ENCODE measurements around the gene CIDEA.
"Not testable (repeated sequence)": the region's sequence is repeated elsewhere in the genome, so short reads cannot be mapped to it uniquely, and the experiment has no call there.

CIDEA gene

GRCh38 chr18:12254136-12254819, at the start of gene CIDEA:
Gene CIDEA, plus strand, starts transcription at chr18:12254361. Its CDS starts 23 bp downstream, at chr18:12254384.
- DNase-seq: no peak

- not testable (repeated sequence) for DNase-seq
Measured at GRCh38 chr18:12208296-12209153, 45.6 kb upstream of the CIDEA start.

GRCh38 chr18:12212308-12212707, 41.9 kb upstream of the CIDEA start:
- DNase-seq: not testable (repeated sequence)

GRCh38 chr18:12214296-12215005, 39.7 kb upstream of the CIDEA start:
- DNase-seq: not testable (repeated sequence)

GRCh38 chr18:12216471-12216870, 37.7 kb upstream of the CIDEA start:
- DNase-seq: not testable (repeated sequence)

- not testable (repeated sequence) for DNase-seq
Measured at GRCh38 chr18:12218603-12219002, 35.6 kb upstream of the CIDEA start.

GRCh38 chr18:12222041-12222440, 32.1 kb upstream of the CIDEA start:
- DNase-seq: not testable (repeated sequence)

GRCh38 chr18:12223326-12223725, 30.8 kb upstream of the CIDEA start:
- not testable (repeated sequence) for DNase-seq

GRCh38 chr18:12226807-12227206, 27.4 kb upstream of the CIDEA start:
- DNase-seq: not testable (repeated sequence)

- not testable (repeated sequence) for DNase-seq
Measured at GRCh38 chr18:12227399-12228186, 26.6 kb upstream of the CIDEA start.

- not testable (repeated sequence) for DNase-seq
Measured at GRCh38 chr18:12228308-12228707, 25.9 kb upstream of the CIDEA start.

- DNase-seq: not testable (repeated sequence)
Measured at GRCh38 chr18:12230561-12230960, 23.6 kb upstream of the CIDEA start.

GRCh38 chr18:12231040-12231882, 22.9 kb upstream of the CIDEA start:
- no peak for DNase-seq

GRCh38 chr18:12231986-12232385, 22.2 kb upstream of the CIDEA start:
- DNase-seq: no peak

GRCh38 chr18:12233378-12233777, 20.8 kb upstream of the CIDEA start:
- no peak for DNase-seq

GRCh38 chr18:12234451-12235190, 19.5 kb upstream of the CIDEA start:
- DNase-seq: no peak

- DNase-seq: no peak
Measured at GRCh38 chr18:12236141-12236540, 18.0 kb upstream of the CIDEA start.

GRCh38 chr18:12236934-12237832, 17.0 kb upstream of the CIDEA start:
- peak; percentile 68 for DNase-seq

GRCh38 chr18:12238826-12239225, 15.3 kb upstream of the CIDEA start:
- DNase-seq: no peak

- no peak for DNase-seq
Measured at GRCh38 chr18:12239431-12239830, 14.7 kb upstream of the CIDEA start.

All from stimulated activated CD4-positive, alpha-beta T cell treated with anti-CD3 and anti-CD28 coated beads, Interleukin-1b, Interleukin-23, amount 100 ng/mL, for 48 hours (primary cell).